ENCODE data around the gene PRSS53. TPM values are rescaled to one million over a fixed set of nuclear protein-coding genes. Genes with fewer than 3 reads are reported as not detected.

Gene PRSS53
- total and polyA plus RNA-seq, 7 donors, result 0.17 to 0.90 (median 0.38) TPM

DNA sequence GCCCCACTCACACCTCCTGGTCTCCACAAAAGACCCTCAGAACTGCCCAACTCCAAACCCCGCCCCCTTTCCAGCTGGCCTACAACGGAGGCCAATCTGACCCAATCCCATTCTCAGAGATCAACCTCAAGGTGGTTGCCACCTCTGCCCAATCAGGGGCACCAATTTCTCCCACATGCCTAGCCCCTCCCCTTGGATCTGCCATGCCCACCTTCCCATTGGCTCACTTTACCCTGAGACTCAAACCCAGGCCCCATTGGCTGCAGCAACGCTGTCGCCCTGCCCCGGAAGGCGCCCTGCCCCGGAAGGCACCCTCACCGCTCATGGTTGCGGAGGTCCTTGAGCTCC is 25.3 kb downstream of the PRSS53 start:
- no peak for TF ChIP-seq CTCF (IDR thresholded peaks at IDR 0.05)
- intact Hi-C loops (cut with DNase I), result no loop called here
- H3K36me3 ChIP-seq (ENCODE audit: insufficient read depth in 1 of 2, low read depth in 1 of 2), result peaks cover 0 to 41% of the 10 kb centered on the region in 2 donors
- ATAC-seq (no peak), DNase-seq (no peak)
- no peak overlapping the region for H3K4me3 ChIP-seq
- 89 to 95% (median 92%) methylated on average over 9 of the region's 9 CpGs for WGBS, 3 donors
- no peaks in the 10 kb centered on the region for H3K27me3 ChIP-seq (ENCODE audit: insufficient read depth in 3 of 3, low read length in 2 of 3)
- peak overlapping the region; percentile 81 for H3K27ac ChIP-seq
- no peaks in the 10 kb centered on the region for H3K9me3 ChIP-seq
- peaks cover 11% of the 10 kb centered on the region for H3K4me1 ChIP-seq

DNA sequence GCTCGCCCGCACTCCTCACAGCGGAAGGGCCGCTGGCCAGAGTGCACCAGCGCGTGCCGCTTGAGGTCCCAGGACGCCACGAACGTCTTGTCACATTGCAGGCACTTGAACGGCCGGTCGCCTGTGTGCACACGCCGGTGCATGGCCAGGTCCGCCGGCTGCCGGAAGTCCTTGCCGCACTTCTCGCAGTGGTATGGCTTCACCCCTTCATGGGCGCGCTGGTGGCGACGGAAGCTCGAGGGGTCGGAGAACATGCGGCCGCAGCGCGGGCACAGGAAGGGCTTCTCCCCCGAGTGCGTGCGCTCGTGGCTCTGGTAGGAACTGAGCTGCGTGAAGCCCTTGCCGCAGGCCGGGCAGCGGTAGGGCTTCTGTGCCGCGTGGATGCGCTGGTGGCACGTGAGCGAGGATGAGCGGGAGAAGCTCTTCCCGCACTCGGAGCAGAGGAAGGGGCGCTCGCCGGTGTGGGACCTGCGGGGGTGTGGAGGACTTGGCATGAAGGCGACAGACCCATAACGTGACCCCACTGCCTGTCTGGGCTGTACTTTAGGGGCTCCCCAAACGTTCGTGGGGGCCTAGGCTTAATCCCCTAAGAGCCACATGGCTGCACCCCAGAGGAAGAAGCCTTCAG is 26.8 kb downstream of the PRSS53 start:
- Histone ChIP-seq H3K27me3 (ENCODE audit: insufficient read depth in 3 of 3, low read length in 2 of 3) (no peaks in the 10 kb centered on the region), H3K27ac (no peak overlapping the region), H3K4me3 (no peak overlapping the region), H3K9me3 (no peaks in the 10 kb centered on the region), H3K4me1 (peaks cover 11% of the 10 kb centered on the region), H3K36me3 (ENCODE audit: insufficient read depth in 1 of 2, low read depth in 1 of 2) (peaks cover 0 to 46% of the 10 kb centered on the region in 2 donors)
- DNase-seq (no peak), ATAC-seq (no peak)
- 94 to 97% (median 95%) methylated on average over 53 to 54 of the region's 54 CpGs for WGBS, 3 donors
- no peak for TF ChIP-seq CTCF (IDR thresholded peaks at IDR 0.05)
- intact Hi-C loops (cut with DNase I), result no loop called here

DNA sequence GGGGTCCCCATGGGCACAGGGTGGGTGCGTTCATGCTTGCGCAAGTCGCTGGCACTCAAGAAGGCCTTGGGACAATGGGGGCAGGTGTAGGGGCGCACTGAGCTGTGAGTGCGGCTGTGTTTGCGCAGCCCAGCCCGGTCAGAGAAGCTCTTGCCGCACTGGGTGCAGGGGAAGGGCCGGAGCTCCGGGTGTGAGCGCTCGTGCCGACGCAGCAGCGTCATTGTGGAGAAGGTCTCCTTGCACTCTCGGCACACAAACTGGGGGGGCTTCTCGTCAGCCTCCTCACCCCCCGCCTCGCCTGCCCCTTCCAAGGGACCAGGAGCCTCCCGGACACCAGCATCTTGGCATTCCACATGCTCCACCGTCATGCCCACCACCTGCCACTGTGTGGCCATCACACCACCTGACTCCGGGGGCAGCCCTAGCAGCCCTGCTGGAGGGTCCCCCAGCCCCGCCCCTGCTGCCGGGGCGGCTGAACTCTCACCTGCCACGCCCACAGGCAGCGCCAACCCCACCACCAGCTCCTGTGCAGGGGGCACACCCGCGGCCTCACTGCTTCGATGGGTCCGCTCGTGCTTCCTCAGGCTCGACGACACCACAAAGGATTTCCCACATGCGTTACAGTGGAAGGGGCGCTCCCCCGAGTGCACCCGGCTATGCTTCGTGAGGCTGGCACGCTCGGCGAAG is 27.5 kb downstream of the PRSS53 start:
- 91 to 94% (median 91%) methylated on average over 42 of the region's 42 CpGs for WGBS, 3 donors
- no peak for ATAC-seq
- Histone ChIP-seq H3K9me3 (no peaks in the 10 kb centered on the region), H3K27me3 (ENCODE audit: insufficient read depth in 3 of 3, low read length in 2 of 3) (no peaks in the 10 kb centered on the region), H3K27ac (no peak overlapping the region), H3K36me3 (ENCODE audit: insufficient read depth in 1 of 2, low read depth in 1 of 2) (peaks cover 0 to 46% of the 10 kb centered on the region in 2 donors), H3K4me1 (peaks cover 11% of the 10 kb centered on the region), H3K4me3 (no peak overlapping the region)
- no peak for DNase-seq
- intact Hi-C loops (cut with DNase I), result no loop called here
- TF ChIP-seq CTCF (IDR thresholded peaks at IDR 0.05), result no peak

GRCh38 chr16:31055613-31056012 is 33.1 kb downstream of the PRSS53 start:
- Histone ChIP-seq H3K9me3 (no peaks in the 10 kb centered on the region), H3K27ac (no peak overlapping the region), H3K27me3 (ENCODE audit: insufficient read depth in 3 of 3, low read length in 2 of 3) (no peaks in the 10 kb centered on the region), H3K4me3 (no peak overlapping the region), H3K36me3 (ENCODE audit: insufficient read depth in 1 of 2, low read depth in 1 of 2) (peaks cover 0 to 18% of the 10 kb centered on the region in 2 donors), H3K4me1 (no peaks in the 10 kb centered on the region)
- WGBS, 3 donors, result 84 to 89% (median 87%) methylated on average over 4 of the region's 4 CpGs
- DNase-seq (no peak), ATAC-seq (no peak)
- intact Hi-C loops (cut with DNase I), result loop anchor here in 1 of 2 donors (10.0 kb wide), 1 partner anchor 61 kb away; no protein-coding TSS in a partner anchor
- TF ChIP-seq CTCF (IDR thresholded peaks at IDR 0.05), result no peak
